ENCODE data around the gene CES4A.

Gene CES4A

GRCh38 chr16:67043420-67043819 is 55.0 kb downstream of the CES4A start:
- DNase-seq (ENCODE audit: insufficient read length): no peak
- no peak for TF ChIP-seq POLR2AphosphoS5 (IDR thresholded peaks at IDR 0.05; ENCODE audit: low read depth, low read length)
- TF ChIP-seq TAF1 (IDR thresholded peaks at IDR 0.05; ENCODE audit: borderline replicate concordance, low read depth, low read length): no peak
- no peak for TF ChIP-seq POLR2A (IDR thresholded peaks at IDR 0.05; ENCODE audit: low read depth, low read length)
- FAIRE-seq: no peak

GRCh38 chr16:67050796-67051195 is 62.4 kb downstream of the CES4A start:
- DNase-seq (ENCODE audit: insufficient read length): no peak
- no peak for FAIRE-seq
- no peak for TF ChIP-seq POLR2AphosphoS5 (IDR thresholded peaks at IDR 0.05; ENCODE audit: low read depth, low read length)
- TF ChIP-seq TAF1 (IDR thresholded peaks at IDR 0.05; ENCODE audit: borderline replicate concordance, low read depth, low read length): no peak
- no peak for TF ChIP-seq POLR2A (IDR thresholded peaks at IDR 0.05; ENCODE audit: low read depth, low read length)

GRCh38 chr16:67052399-67052798 is 64.0 kb downstream of the CES4A start:
- TF ChIP-seq POLR2A (IDR thresholded peaks at IDR 0.05; ENCODE audit: low read depth, low read length): no peak
- TF ChIP-seq TAF1 (IDR thresholded peaks at IDR 0.05; ENCODE audit: borderline replicate concordance, low read depth, low read length): no peak
- TF ChIP-seq POLR2AphosphoS5 (IDR thresholded peaks at IDR 0.05; ENCODE audit: low read depth, low read length): no peak
- FAIRE-seq (no peak), DNase-seq (ENCODE audit: insufficient read length) (no peak)

- no peak for DNase-seq (ENCODE audit: insufficient read length)
- TF ChIP-seq TAF1 (IDR thresholded peaks at IDR 0.05; ENCODE audit: borderline replicate concordance, low read depth, low read length): no peak
- TF ChIP-seq POLR2A (IDR thresholded peaks at IDR 0.05; ENCODE audit: low read depth, low read length): no peak
- no peak for TF ChIP-seq POLR2AphosphoS5 (IDR thresholded peaks at IDR 0.05; ENCODE audit: low read depth, low read length)
- no peak for FAIRE-seq
Observed at GRCh38 chr16:67053767-67054334, 65.5 kb downstream of the CES4A start.

- TF ChIP-seq TAF1 (IDR thresholded peaks at IDR 0.05; ENCODE audit: borderline replicate concordance, low read depth, low read length) (no peak), POLR2AphosphoS5 (IDR thresholded peaks at IDR 0.05; ENCODE audit: low read depth, low read length) (no peak), POLR2A (IDR thresholded peaks at IDR 0.05; ENCODE audit: low read depth, low read length) (no peak)
- no peak for FAIRE-seq
Observed at GRCh38 chr16:67054901-67055300, 66.5 kb downstream of the CES4A start.

GRCh38 chr16:67055712-67056487 is 67.5 kb downstream of the CES4A start:
- no peak for DNase-seq (ENCODE audit: insufficient read length)
- peak; percentile 78 for FAIRE-seq
- TF ChIP-seq POLR2A (IDR thresholded peaks at IDR 0.05; ENCODE audit: low read depth, low read length) (no peak), POLR2AphosphoS5 (IDR thresholded peaks at IDR 0.05; ENCODE audit: low read depth, low read length) (no peak), TAF1 (IDR thresholded peaks at IDR 0.05; ENCODE audit: borderline replicate concordance, low read depth, low read length) (no peak)

More at GRCh38 chr16:67054901-67055300, 66.5 kb downstream of the CES4A start:
- no peak for DNase-seq (ENCODE audit: insufficient read length)

All from GM12892 (cell line).